ENCODE results near the gene GRHL3.

- TF ChIP-seq CTCF (IDR thresholded peaks at IDR 0.05), result no peak
- no peak for TF ChIP-seq POLR2A (IDR thresholded peaks at IDR 0.05)
These were observed 36.7 kb upstream of the GRHL3 start for GRCh38 chr1:24282491-24282890.

Measured in tibial nerve (tissue), 3 donors.